Fibroblast of lung (primary cell): Measurements from ENCODE around the gene CYP26B1. TPM values are rescaled to one million over a fixed set of nuclear protein-coding genes. Genes with fewer than 3 reads are reported as not detected.

ENCODE experiments used
- DNase-seq, 2 donors: peaks; one replicate each; pipeline versions ENCODE4 v3.0.0 to v3.0.0-alpha.2; 2010; ENCODE audit warnings: low read depth in 2 of 2
- H2AFZ ChIP-seq: 2 replicates; pipeline ENCODE4 v1.5.1; 2012; ENCODE audit warnings: low read length, control low read depth, inconsistent platforms
- H3K27ac ChIP-seq: 2 replicates; pipeline ENCODE4 v1.5.1; 2011; ENCODE audit warnings: low read length, control low read depth; ENCODE audit not compliant: insufficient read depth
- H3K27me3 ChIP-seq: 2 replicates; pipeline ENCODE4 v1.5.1; 2011; ENCODE audit warnings: mild to moderate bottlenecking, low read length; ENCODE audit not compliant: control insufficient read depth, insufficient read depth
- H3K36me3 ChIP-seq: 2 replicates; pipeline ENCODE4 v1.5.1; 2011; ENCODE audit warnings: low read length; ENCODE audit not compliant: control insufficient read depth, insufficient read depth
- H3K4me1 ChIP-seq: 2 replicates; pipeline ENCODE4 v1.5.1; 2011; ENCODE audit warnings: low read length; ENCODE audit not compliant: control insufficient read depth, insufficient read depth; ENCODE audit errors: extremely low read depth
- H3K4me2 ChIP-seq: 2 replicates; pipeline ENCODE4 v1.5.1; 2011; ENCODE audit warnings: low read length, control low read depth; ENCODE audit not compliant: insufficient read depth; ENCODE audit errors: extremely low read depth
- H3K4me3 ChIP-seq, 4 experiments: fragments of 200-600 bp in 1 of 4; sonication (generic) in 1 of 4; replicated peaks in 1 of 4; 2 replicates each; pipeline ENCODE4 v1.5.1; 2011 to 2016; ENCODE audit warnings: low read length in 4 of 4, low read depth in 3 of 4, mild to moderate bottlenecking in 3 of 4, control low read depth in 2 of 4, inconsistent platforms in 1 of 4, mixed read lengths in 1 of 4; ENCODE audit not compliant: insufficient read depth in 1 of 4; ENCODE audit errors: control extremely low read depth in 1 of 4
- H3K79me2 ChIP-seq: 2 replicates; pipeline ENCODE4 v1.5.1; 2012; ENCODE audit warnings: mild to moderate bottlenecking, low read length, inconsistent platforms; ENCODE audit not compliant: control insufficient read depth, insufficient read depth
- H3K9ac ChIP-seq: 2 replicates; pipeline ENCODE4 v1.5.1; 2011; ENCODE audit warnings: mild to moderate bottlenecking, low read length, control low read depth; ENCODE audit not compliant: insufficient read depth
- H3K9me3 ChIP-seq: 2 replicates; pipeline ENCODE4 v1.5.1; 2012; ENCODE audit warnings: low read depth, low read length; ENCODE audit not compliant: control insufficient read depth, insufficient read depth
- H4K20me1 ChIP-seq: 2 replicates; pipeline ENCODE4 v1.5.1; 2011; ENCODE audit warnings: low read length; ENCODE audit not compliant: control insufficient read depth, insufficient read depth; ENCODE audit errors: extremely low read depth
- CTCF ChIP-seq, 2 donors: IDR thresholded peaks in 1 of 2; conservative IDR thresholded peaks in 1 of 2; 1 replicate in 1 of 2; 2 replicates in 1 of 2; pipeline ENCODE4 v1.5.1; 2011 to 2012; ENCODE audit warnings: low read length in 2 of 2, control low read depth in 1 of 2, inconsistent platforms in 1 of 2, low read depth in 1 of 2, mild to moderate bottlenecking in 1 of 2
- EZH2 ChIP-seq: IDR thresholded peaks from 2 replicates; pipeline ENCODE4 v1.5.1; 2012; ENCODE audit warnings: low read length, control low read depth, mild to moderate bottlenecking; ENCODE audit errors: missing control alignments
- polyA plus RNA-seq, 2 donors: library from polyadenylated mRNA; depleted of rRNA in 1 of 2; stranded (reverse) in 1 of 2; unstranded in 1 of 2; fragments of >200 nt; gene quantifications; 2 replicates each; pipeline ENCODE4 v1.2.1, GENCODE V29; 2011 to 2012; ENCODE audit warnings: missing spikeins in 1 of 2
- total RNA-seq: library from RNA; depleted of rRNA; stranded (reverse); fragments of >200 nt; gene quantifications from 2 replicates; pipeline ENCODE4 v1.2.1, GENCODE V29; 2014

The CYP26B1 gene
- total and polyA plus RNA-seq, 2 donors (not counting 1 experiment from before 2014, with no cell fraction given): 0.09 to 0.17 TPM

- no peaks in the 10 kb centered on the region for H3K79me2 ChIP-seq
- H3K9ac ChIP-seq: no peak overlapping the region
- no peaks in the 10 kb centered on the region for H3K36me3 ChIP-seq
- no peak overlapping the region for H3K4me3 ChIP-seq
- TF ChIP-seq EZH2 (no peak), CTCF (conservative IDR thresholded peaks at IDR 0.05 in 1 of 2, IDR thresholded peaks at IDR 0.05 in 1 of 2; ENCODE audit: low read depth in 1 of 2, low read length in 2 of 2) (no peak)
- H2AFZ ChIP-seq: no peak overlapping the region
- H3K4me1 ChIP-seq: no peaks in the 10 kb centered on the region
- no peak overlapping the region for H3K27ac ChIP-seq
- H3K4me2 ChIP-seq: no peak overlapping the region
- DNase-seq: no peak
- no peaks in the 10 kb centered on the region for H4K20me1 ChIP-seq
- H3K27me3 ChIP-seq: no peaks in the 10 kb centered on the region
- no peaks in the 10 kb centered on the region for H3K9me3 ChIP-seq
Observed at GRCh38 chr2:72090781-72091482, 56.7 kb downstream of the CYP26B1 start.

GRCh38 chr2:72090271-72090720 lies 57.4 kb downstream of the CYP26B1 start:
- Histone ChIP-seq H3K4me3 (no peak overlapping the region), H4K20me1 (no peaks in the 10 kb centered on the region), H3K9ac (no peak overlapping the region), H3K27ac (no peak overlapping the region), H2AFZ (no peak overlapping the region), H3K9me3 (no peaks in the 10 kb centered on the region), H3K4me2 (no peak overlapping the region), H3K79me2 (no peaks in the 10 kb centered on the region), H3K27me3 (no peaks in the 10 kb centered on the region), H3K4me1 (no peaks in the 10 kb centered on the region), H3K36me3 (no peaks in the 10 kb centered on the region)
- no peak for TF ChIP-seq EZH2
- no peak for TF ChIP-seq CTCF (conservative IDR thresholded peaks at IDR 0.05 in 1 of 2, IDR thresholded peaks at IDR 0.05 in 1 of 2; ENCODE audit: low read depth in 1 of 2, low read length in 2 of 2)
- no peak for DNase-seq

- Histone ChIP-seq H4K20me1 (no peaks in the 10 kb centered on the region), H3K27me3 (no peaks in the 10 kb centered on the region), H3K79me2 (no peaks in the 10 kb centered on the region), H3K4me2 (no peak overlapping the region), H3K9me3 (no peaks in the 10 kb centered on the region), H3K9ac (no peak overlapping the region), H3K4me3 (no peak overlapping the region), H3K27ac (no peak overlapping the region), H3K4me1 (no peaks in the 10 kb centered on the region), H2AFZ (no peak overlapping the region), H3K36me3 (no peaks in the 10 kb centered on the region)
- TF ChIP-seq CTCF (conservative IDR thresholded peaks at IDR 0.05 in 1 of 2, IDR thresholded peaks at IDR 0.05 in 1 of 2; ENCODE audit: low read depth in 1 of 2, low read length in 2 of 2): no peak
- TF ChIP-seq EZH2: no peak
- no peak for DNase-seq
Observed at GRCh38 chr2:72089537-72089936, 58.1 kb downstream of the CYP26B1 start.
